GM12892 (cell line): ENCODE data around the gene VAPB.

Experiments used
- POLR2A ChIP-seq: IDR thresholded peaks from 2 replicates; pipeline ENCODE4 v1.6.1; 2011; ENCODE audit warnings: low read depth, low read length, control low read depth
- TAF1 ChIP-seq: IDR thresholded peaks from 2 replicates; pipeline ENCODE4 v1.6.1; 2011; ENCODE audit warnings: low read depth, mild to moderate bottlenecking, control low read depth, low read length, borderline replicate concordance

- TF ChIP-seq TAF1 = no peak
- no peak for TF ChIP-seq POLR2A
Measured at GRCh38 chr20:58497076-58497641, 108.1 kb downstream of the VAPB start.
